Measurements from ENCODE around the gene CCDC201.
A peak's percentile ranks its signal among the peaks of the same experiment; 100 is the strongest.

CCDC201 gene

GRCh38 chr7:45873035-45873354, at the start of gene CCDC201:
TSS of gene CCDC201 (minus strand) at chr7:45873082. CDS start at chr7:45873007, 75 bp downstream.
- DNase-seq: no peak

DNA sequence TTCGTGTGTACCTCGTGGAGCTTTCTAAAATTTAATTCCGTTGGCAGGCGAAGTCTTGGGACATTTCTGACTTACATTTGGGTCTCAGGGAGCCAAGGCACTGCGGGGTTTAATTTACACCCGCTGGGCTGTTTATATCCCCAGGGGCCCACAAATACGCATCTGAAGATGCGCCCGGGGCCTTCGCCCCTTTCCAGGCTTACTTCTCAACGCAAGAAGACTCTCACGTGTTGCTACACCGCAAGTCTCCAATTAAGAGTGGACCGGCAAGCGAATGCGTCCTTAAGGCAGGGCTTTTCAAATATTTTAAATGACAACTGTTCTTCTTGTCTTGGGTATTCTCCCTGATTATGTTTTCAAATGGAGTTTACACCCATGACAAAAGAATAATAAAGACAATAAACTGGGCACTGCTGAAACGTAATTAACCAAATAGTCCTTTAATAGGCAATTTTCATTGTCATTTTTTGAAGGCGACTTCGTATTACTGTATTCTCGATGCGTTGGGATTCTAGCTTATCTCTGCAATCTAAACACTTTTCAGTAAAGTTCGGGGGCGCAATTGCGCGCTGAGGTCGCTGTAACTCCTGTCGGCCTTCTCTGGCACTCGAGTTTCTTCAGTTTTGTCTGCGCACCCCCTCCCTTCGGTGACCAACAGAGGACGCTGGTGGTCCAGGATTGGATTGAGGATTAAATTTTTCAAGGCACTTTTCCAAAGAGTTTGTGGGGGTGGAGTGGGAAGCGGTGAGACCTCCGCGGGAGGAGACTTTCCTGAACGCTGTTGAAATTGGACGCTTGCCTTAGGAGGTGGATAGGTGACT, 49.0 kb upstream of the CCDC201 start:
- DNase-seq: peak; percentile 9

DNA sequence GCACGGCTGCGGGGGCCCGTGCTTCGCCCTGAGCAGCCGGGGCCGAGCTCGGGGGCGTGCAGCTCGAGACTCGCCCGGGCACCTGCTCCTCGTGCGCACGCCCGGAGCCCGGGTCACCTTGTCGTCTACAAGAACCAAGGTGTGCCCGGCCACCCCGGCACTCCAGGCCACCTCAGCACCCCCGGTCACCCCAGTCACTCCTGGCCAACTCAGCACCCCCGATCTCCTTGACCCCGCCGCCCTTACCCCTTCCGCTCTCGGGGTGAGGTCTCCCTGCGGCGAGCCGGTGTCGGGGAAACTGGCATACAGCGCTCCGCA, 48.5 kb upstream of the CCDC201 start:
- DNase-seq: no peak

- DNase-seq: no peak
These were observed 47.9 kb upstream of the CCDC201 start, which contains the start of gene IGFBP3 for GRCh38 chr7:45920502-45921380. TSS of gene IGFBP3 (minus strand) at chr7:45921272. CDS start at chr7:45921140, 132 bp downstream.

GRCh38 chr7:45919993-45920459, 47.1 kb upstream of the CCDC201 start:
- no peak for DNase-seq

DNA sequence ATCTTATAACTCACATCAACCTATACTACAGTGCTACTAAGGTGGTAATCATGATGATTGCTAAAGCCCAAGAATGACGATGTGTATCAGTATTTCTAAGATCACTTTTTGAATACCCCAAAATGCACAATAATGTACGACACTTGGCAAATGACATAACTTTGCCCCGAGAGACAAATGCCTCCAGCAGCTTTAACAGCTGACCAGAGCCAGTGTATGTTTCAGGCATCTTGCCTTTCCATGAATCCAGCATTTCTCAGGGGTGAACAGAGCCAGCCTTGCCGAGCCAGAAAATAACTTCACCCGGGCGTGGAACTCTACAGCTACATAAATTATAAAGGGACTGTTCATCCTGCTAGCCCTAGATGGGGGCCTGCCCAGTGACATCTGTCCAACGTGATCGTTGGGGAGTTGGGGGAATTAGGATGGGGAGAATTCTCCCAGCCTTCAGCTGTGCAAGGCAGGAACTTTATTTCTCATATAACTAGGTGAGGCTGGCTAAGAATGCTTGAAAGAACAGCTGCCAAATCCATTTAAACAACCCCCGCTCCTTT, 46.4 kb upstream of the CCDC201 start:
- DNase-seq: no peak

DNA sequence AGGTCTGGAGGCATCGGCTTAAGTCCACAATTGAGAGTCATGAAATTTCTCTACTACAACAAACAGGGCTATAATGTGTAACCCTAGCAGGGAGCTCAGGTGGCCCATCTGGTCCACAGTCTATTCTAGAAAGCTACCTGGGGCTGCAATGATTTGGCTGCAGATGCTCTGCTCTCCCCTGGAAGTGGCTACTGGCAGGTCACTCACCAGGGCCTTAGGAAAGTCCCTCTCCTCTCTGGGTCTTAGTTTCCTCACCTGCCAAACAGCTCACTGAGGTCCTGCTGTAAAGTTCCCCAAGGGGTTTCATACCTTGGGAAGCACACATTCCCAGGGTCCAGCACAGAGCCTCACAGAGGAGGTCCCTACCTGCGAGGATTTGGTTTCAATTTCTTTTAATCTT, 45.7 kb upstream of the CCDC201 start:
- no peak for DNase-seq

GRCh38 chr7:45917658-45918057, 44.8 kb upstream of the CCDC201 start:
- peak; percentile 49 for DNase-seq

DNA sequence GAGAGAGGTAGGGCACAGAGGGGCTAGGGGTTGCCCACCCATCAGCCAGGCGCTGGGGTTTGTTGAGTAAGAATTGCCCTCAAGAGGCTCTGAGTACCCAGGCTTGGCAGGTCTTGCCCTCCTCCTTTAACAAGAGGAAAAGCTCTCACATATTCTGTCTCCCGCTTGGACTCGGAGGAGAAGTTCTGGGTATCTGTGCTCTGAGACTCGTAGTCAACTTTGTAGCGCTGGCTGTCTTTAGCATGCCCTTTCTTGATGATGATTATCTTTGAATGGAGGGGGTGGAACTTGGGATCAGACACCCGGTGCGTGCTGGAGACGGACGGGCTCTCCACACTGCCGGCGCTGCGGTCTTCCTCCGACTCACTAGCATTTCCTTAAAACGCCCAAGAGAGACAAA, 44.2 kb upstream of the CCDC201 start:
- no peak for DNase-seq

DNA sequence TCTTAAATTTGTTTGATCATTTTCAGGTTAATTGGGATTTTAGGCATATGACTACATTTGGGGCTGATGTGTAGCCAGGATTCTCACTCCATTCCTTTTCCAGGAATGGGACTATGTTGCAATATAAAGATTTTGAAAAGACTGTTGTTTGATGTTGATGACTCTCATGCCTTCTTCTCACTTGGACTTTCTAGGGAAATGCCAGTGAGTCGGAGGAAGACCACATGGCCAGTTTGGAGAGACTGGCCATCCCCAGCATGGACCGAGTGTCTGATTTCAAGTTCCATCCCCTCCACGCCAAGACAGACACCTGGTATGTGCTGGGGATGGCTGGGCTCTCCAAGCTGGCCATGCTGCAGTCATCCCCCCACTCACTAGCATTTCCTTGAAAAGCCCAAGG, 42.7 kb upstream of the CCDC201 start:
- DNase-seq: no peak

DNA sequence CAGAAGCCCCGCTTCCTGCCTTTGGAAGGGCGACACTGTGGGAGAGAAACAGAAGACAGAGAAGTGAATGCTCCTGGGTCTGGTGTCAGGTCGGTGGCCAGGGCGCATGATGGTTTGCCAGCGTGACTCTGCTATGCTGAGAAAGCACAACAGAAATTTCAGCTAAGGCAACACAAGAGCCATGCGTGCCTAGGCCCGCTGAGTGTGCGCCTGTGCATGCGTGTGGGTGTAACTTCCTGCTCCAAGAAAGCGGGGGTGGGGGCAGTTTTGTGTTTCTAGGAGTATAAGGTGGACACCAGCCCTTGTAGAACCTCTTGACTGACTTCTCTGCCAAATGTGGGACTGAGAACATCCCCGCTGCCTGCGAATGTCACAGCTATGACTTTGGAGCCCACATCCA, 42.0 kb upstream of the CCDC201 start:
- DNase-seq: no peak

GRCh38 chr7:45912972-45913371, 40.1 kb upstream of the CCDC201 start:
- no peak for DNase-seq

GRCh38 chr7:45911311-45911710, 38.4 kb upstream of the CCDC201 start:
- DNase-seq: no peak

GRCh38 chr7:45910855-45911254, 38.0 kb upstream of the CCDC201 start:
- no peak for DNase-seq

DNA sequence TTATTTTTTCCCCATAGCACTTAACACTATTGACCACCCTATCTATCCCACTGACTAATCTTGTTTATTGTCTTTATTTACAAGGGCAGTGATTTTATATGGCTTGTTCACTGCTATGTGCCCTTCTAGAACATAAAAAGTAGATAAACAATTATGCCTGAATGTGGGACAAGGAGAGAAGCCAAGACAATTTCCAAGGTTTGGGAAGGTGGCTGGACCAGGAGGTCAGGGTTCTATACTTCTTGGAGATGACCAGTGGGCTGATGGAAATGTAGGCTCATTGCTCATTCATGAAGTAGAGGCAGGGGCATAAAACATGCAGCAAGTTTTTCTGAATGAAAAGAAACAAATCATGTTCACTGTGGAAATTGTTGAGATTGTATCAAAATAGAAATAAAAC, 36.7 kb upstream of the CCDC201 start:
- DNase-seq: no peak

DNA sequence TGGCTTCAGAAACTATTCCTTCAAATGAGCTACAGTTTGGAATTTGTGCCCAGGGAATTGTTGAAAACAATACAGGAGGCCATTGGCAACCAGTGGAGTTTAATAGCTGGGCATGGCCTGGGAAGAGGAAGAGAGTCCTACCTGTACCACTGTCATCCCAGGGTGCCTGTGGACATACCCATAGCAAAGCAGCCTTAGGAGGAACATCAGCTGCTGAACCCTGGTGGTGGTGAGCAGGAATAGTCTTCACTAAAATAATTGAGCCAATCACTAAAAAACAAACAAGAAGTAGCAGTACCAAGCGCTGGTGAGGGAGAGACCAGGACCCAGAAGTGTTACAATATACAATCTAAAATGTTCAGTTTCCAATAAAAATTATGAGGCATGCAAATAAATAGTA, 29.9 kb upstream of the CCDC201 start:
- DNase-seq: no peak

DNA sequence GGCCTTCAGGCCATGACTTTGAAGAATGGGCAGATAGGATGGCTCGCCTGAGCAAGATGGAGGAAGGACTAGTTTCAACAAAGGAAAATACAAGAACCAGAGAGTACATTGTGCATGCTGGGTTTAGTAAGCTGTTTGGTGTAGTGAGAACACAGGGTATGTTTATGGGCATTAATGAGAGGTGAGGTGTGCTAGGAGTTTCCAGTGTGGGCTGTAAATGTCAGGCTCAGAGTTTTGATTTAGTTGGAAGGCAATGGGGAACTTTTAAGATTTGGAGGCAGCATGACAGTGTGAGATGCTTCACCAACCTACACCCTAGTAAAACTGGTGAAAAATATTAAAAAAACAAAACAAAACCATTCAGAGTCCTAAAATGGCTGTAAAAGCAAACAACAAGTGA, 28.7 kb upstream of the CCDC201 start:
- DNase-seq: no peak

DNA sequence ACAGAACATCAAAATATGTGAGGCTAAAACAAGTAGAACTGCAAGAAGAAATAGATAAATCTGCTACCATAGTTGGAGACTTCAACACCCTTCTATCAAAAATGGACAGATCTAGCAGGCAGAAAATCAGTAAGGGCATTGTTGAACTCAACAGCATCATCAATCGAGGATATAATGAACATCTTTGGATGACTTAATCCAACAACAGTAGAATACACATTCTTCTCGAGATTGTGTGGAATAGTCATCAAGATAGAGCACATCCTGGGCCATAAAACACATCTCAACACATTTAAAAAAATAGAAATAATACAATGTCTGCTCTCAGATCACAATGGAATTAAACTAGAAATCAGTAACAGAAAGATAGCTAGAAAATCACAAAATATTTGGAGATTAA, 25.3 kb upstream of the CCDC201 start:
- DNase-seq: no peak

GRCh38 chr7:45897042-45897690, 24.3 kb upstream of the CCDC201 start:
- no peak for DNase-seq

DNA sequence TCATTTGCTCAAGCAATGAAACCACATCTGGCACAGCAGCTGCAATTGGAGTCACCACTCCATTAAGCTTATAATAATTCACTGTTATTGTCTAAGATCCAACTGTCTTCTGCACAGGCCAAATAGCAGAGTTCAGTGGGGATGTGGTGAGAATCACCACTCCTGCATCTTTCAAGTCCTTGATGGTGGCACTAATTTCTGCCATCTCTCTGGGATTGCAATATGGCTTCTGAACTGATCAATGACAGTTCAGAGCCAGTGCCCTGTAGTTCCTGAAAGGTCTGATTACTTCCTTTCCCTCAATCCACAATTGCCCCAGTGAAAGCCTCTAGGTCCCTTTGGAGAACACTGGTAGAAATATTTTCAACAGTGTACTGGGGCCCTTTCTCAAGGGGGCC, 21.8 kb upstream of the CCDC201 start:
- no peak for DNase-seq

DNA sequence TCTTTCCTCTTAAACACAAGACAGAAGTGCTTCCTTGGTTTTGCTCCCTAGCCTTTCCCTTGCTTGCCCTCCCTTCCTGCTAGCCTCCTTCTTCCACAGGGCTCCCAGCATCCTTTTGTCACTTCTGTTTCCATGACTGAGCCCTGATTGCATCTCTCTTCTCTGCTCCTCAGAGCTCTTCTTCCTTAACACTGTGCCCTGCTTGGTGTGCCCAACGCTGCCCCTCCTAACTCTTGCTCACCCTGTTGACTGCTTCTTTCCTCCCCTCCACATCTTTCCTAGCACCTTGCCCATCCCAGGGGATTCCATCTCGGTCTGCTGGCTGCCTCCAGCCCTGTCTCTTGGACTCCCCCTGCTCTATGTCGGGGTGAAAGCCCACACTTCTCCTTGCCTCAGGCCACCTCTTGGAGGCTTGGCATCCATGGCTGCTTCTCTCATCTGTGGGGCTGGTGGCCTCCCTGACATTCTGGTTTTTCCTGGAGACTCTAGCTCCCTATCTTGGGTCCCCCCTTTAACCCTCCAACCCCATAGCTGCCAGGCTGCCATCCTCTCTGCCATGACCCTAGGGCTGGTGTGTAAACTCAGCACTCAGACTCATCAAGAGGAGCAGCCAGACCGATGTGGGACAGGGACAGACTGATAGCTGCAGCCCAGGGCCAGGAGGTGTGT, 21.2 kb upstream of the CCDC201 start:
- DNase-seq: no peak

DNA sequence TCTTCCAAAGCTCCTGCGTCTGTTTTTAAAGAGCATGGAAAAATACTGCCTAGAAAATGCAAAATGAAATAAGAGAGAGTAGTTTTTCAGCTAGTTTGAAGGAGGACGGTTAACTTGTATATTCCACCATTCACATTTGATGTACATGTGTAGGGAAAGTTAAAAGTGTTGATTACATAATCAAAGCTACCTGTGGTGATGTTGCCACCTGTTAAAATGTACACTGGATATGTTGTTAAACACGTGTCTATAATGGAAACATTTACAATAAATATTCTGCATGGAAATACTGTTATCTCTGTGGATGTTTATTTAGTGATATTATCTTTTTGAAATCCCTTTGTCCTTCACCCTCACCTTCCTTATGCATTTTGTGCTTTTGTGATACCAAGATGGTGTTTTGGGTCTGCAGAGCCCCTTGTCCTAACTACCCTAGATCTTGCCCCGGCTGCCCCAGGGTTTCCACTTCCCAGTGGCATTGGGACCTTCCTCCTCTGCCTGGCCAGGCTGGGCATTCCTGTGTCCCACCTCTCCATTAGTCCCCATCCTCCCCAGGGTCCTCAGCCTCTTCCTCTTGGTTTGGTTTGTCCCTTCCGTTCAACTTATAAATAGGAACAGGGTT, 20.6 kb upstream of the CCDC201 start:
- no peak for DNase-seq

Data from hematopoietic multipotent progenitor cell treated with erythropoietin and hydrocortisone succinate and interleukin-3 and kit ligand, for 8 days (in vitro differentiated cells).